MCF 10A (cell line): Measurements from ENCODE around the gene ICAM5. TPM values are rescaled to one million over a fixed set of nuclear protein-coding genes. Genes with fewer than 3 reads are reported as not detected.

ENCODE experiments used
- BruUV-seq: library from RNA; stranded (reverse); fragments of 400-500 nt; replicated peaks from 2 replicates; lab custom pipeline; 2021; lab: Mats Ljungman, UMichigan
- CTCF ChIA-PET: fragments of 300-600 bp; sonication (Branson Sonifier 250); formaldehyde crosslinking; extraction: SDS; loops from one replicate; lab custom pipeline; 2021; ENCODE audit warnings: antibody characterized with exemption, inconsistent platforms; lab: Yijun Ruan, JAX
- POLR2A ChIA-PET: fragments of 300-600, 350-650 bp; sonication (Branson Sonifier 250); formaldehyde crosslinking; extraction: SDS; loops from one replicate; lab custom pipeline; 2020; ENCODE audit warnings: antibody characterized with exemption, inconsistent platforms; lab: Yijun Ruan, JAX
- DNase-seq: peaks from one replicate; pipeline ENCODE4 v3.0.0-alpha.2; 2018; ENCODE audit not compliant: unreplicated experiment
- H3K27ac Mint-ChIP-seq: one replicate; pipeline ENCODE4 v1.8.0; 2022; ENCODE audit warnings: mild to moderate bottlenecking, low read depth, mixed read lengths; ENCODE audit not compliant: unreplicated experiment
- H3K27me3 Mint-ChIP-seq: one replicate; pipeline ENCODE4 v1.8.0; 2022; ENCODE audit warnings: mixed read lengths; ENCODE audit not compliant: insufficient read depth, unreplicated experiment
- H3K36me3 Mint-ChIP-seq: one replicate; pipeline ENCODE4 v1.8.0; 2022; ENCODE audit warnings: mild to moderate bottlenecking, moderate library complexity, mixed read lengths; ENCODE audit not compliant: insufficient read depth, unreplicated experiment
- H3K4me1 Mint-ChIP-seq: one replicate; pipeline ENCODE4 v1.8.0; 2022; ENCODE audit warnings: mixed read lengths; ENCODE audit not compliant: insufficient read depth, unreplicated experiment
- H3K4me3 Mint-ChIP-seq: one replicate; pipeline ENCODE4 v1.8.0; 2022; ENCODE audit warnings: mild to moderate bottlenecking, moderate library complexity, mixed read lengths; ENCODE audit not compliant: unreplicated experiment
- H3K9me3 Mint-ChIP-seq: one replicate; pipeline ENCODE4 v1.8.0; 2022; ENCODE audit warnings: mixed read lengths; ENCODE audit not compliant: unreplicated experiment
- intact Hi-C: fragments of 100-400 bp; cut with micrococcal nuclease; formaldehyde crosslinking; loops from 2 replicates; pipeline ENCODE4 v1.14.1; 2022
- total RNA-seq: library from RNA; stranded (reverse); gene quantifications from 2 replicates; pipeline ENCODE4 v1.2.3, GENCODE V29; 2022
- TF ChIP-seq, protein P1 (sequence below): fragments of 200-600 bp; IDR thresholded peaks from one replicate; pipeline ENCODE4 v1.8.0; 2022; ENCODE audit warnings: antibody characterized with exemption, mild to moderate bottlenecking; ENCODE audit not compliant: unreplicated experiment

ICAM5 gene
- total RNA-seq, 1 experiment from 2014 or later = 7.7 TPM

DNA sequence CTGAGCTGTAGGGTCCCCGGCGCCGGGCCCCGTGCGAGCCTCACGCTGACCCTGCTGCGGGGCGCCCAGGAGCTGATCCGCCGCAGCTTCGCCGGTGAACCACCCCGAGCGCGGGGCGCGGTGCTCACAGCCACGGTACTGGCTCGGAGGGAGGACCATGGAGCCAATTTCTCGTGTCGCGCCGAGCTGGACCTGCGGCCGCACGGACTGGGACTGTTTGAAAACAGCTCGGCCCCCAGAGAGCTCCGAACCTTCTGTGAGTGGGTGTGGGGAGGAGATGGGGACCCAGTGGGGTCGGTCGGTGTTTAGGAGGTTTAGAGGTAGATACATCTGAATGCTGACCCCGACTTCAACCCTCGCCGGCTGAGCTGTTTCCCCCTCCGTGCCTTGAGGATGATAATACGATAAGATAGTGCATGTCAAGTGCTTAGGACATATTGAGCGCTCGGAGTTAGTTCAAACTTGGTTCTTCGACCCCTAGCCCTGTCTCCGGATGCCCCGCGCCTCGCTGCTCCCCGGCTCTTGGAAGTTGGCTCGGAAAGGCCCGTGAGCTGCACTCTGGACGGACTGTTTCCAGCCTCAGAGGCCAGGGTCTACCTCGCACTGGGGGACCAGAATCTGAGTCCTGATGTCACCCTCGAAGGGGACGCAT lies 1.9 kb downstream of the ICAM5 start:
- peaks cover 14% of the 10 kb centered on the region for H3K36me3 Mint-ChIP-seq
- no TSS peak for BruUV-seq
- ChIA-PET POLR2A (interaction anchor here (0.6 to 1.6 kb wide), 16 partner anchors 11 to 1965 kb away, joined by 3 to 8 read pairs (median 4); partner anchors contain the start of genes ICAM1, MRPL4, RAVER1 and TYK2), CTCF (interaction anchor here (0.6 to 1.4 kb wide), 10 partner anchors 12 to 361 kb away, joined by 3 to 6 read pairs (median 4); partner anchors contain the start of gene ICAM1)
- intact Hi-C loops = no loop called here
- TF ChIP-seq, protein P1, sequence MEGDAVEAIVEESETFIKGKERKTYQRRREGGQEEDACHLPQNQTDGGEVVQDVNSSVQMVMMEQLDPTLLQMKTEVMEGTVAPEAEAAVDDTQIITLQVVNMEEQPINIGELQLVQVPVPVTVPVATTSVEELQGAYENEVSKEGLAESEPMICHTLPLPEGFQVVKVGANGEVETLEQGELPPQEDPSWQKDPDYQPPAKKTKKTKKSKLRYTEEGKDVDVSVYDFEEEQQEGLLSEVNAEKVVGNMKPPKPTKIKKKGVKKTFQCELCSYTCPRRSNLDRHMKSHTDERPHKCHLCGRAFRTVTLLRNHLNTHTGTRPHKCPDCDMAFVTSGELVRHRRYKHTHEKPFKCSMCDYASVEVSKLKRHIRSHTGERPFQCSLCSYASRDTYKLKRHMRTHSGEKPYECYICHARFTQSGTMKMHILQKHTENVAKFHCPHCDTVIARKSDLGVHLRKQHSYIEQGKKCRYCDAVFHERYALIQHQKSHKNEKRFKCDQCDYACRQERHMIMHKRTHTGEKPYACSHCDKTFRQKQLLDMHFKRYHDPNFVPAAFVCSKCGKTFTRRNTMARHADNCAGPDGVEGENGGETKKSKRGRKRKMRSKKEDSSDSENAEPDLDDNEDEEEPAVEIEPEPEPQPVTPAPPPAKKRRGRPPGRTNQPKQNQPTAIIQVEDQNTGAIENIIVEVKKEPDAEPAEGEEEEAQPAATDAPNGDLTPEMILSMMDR = no peak
- DNase-seq = peak; percentile 27
- no peaks in the 10 kb centered on the region for H3K9me3 Mint-ChIP-seq
- H3K4me3 Mint-ChIP-seq = peak overlapping the region; percentile 79
- H3K27ac Mint-ChIP-seq = no peak overlapping the region
- peaks cover 15% of the 10 kb centered on the region for H3K4me1 Mint-ChIP-seq
- no peaks in the 10 kb centered on the region for H3K27me3 Mint-ChIP-seq

DNA sequence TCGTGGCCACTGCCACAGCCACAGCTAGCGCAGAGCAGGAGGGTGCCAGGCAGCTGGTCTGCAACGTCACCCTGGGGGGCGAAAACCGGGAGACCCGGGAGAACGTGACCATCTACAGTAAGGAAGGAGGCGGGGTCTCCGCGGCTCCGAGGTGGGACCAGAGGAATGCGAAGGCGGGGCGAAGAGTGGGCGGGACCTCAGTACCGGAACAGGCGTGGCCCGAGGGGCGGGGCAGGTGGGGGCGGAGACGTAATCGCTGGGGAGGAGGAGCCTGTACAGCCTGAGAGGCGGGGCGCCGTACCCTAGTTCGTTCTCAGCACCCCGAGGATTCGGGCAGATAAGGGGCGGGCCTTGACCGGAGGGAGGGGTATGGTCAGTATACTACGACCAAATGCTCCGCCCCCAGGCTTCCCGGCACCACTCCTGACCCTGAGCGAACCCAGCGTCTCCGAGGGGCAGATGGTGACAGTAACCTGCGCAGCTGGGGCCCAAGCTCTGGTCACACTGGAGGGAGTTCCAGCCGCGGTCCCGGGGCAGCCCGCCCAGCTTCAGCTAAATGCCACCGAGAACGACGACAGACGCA lies 2.5 kb downstream of the ICAM5 start:
- H3K27me3 Mint-ChIP-seq = no peaks in the 10 kb centered on the region
- CTCF ChIA-PET = interaction anchor here (0.6 to 1.4 kb wide), 6 partner anchors 18 to 113 kb away, joined by 3 to 6 read pairs (median 4); partner anchors contain the start of gene ICAM1
- TF ChIP-seq, protein P1 = no peak
- peak; percentile 70 for DNase-seq
- H3K27ac Mint-ChIP-seq = no peak overlapping the region
- H3K4me3 Mint-ChIP-seq = peak overlapping the region; percentile 79
- peaks cover 15% of the 10 kb centered on the region for H3K4me1 Mint-ChIP-seq
- POLR2A ChIA-PET = interaction anchor here (0.6 to 1.6 kb wide), 7 partner anchors 21 to 197 kb away, joined by 3 to 8 read pairs (median 4); partner anchors contain the start of genes ICAM1 and RAVER1
- intact Hi-C loops = no loop called here
- peaks cover 17% of the 10 kb centered on the region for H3K36me3 Mint-ChIP-seq
- no TSS peak for BruUV-seq
- H3K9me3 Mint-ChIP-seq = no peaks in the 10 kb centered on the region

DNA sequence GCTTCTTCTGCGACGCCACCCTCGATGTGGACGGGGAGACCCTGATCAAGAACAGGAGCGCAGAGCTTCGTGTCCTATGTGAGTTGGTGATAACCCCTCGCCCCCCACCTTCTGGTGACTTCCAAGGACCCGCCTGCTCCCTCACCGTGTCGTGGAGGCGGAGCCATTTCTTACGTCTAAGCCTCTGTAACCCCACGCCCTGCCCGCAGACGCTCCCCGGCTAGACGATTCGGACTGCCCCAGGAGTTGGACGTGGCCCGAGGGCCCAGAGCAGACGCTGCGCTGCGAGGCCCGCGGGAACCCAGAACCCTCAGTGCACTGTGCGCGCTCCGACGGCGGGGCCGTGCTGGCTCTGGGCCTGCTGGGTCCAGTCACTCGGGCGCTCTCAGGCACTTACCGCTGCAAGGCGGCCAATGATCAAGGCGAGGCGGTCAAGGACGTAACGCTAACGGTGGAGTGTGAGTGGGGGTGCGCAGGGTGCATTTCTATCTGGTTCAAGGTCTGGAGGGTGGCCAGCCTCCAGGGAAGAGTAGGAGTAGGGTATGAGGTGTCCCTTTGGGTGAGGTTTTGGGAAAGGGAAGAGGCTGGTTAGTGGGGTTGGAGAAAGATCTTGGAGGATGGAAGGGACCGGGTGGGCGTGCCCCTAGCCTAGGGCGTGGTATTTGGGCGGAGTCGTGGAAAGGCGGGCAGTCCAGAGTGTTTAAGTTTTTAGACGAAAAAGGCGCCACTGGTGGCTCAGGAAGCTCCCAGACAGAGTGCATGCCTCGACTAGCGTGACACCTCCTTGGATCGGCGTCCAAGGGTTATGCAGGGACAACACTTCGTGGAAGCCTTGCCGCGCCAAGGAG lies 3.3 kb downstream of the ICAM5 start:
- H3K36me3 Mint-ChIP-seq = peaks cover 17% of the 10 kb centered on the region
- peak overlapping the region; percentile 79 for H3K4me3 Mint-ChIP-seq
- ChIA-PET POLR2A (no interaction called here), CTCF (interaction anchor here (1.2 kb wide), 1 partner anchor 22 kb away, joined by 3 read pairs; the partner anchor contains the start of gene ICAM1)
- H3K9me3 Mint-ChIP-seq = no peaks in the 10 kb centered on the region
- intact Hi-C loops = no loop called here
- BruUV-seq = no TSS peak
- H3K27ac Mint-ChIP-seq = no peak overlapping the region
- H3K27me3 Mint-ChIP-seq = no peaks in the 10 kb centered on the region
- TF ChIP-seq, protein P1 = no peak
- H3K4me1 Mint-ChIP-seq = peaks cover 15% of the 10 kb centered on the region
- DNase-seq = no peak
